ENCODE data around the gene RSPO4. TPM values are rescaled to one million over a fixed set of nuclear protein-coding genes. Genes with fewer than 3 reads are reported as not detected.

The RSPO4 gene
- total RNA-seq, 1 experiment from 2014 or later = 0.82 TPM

DNA sequence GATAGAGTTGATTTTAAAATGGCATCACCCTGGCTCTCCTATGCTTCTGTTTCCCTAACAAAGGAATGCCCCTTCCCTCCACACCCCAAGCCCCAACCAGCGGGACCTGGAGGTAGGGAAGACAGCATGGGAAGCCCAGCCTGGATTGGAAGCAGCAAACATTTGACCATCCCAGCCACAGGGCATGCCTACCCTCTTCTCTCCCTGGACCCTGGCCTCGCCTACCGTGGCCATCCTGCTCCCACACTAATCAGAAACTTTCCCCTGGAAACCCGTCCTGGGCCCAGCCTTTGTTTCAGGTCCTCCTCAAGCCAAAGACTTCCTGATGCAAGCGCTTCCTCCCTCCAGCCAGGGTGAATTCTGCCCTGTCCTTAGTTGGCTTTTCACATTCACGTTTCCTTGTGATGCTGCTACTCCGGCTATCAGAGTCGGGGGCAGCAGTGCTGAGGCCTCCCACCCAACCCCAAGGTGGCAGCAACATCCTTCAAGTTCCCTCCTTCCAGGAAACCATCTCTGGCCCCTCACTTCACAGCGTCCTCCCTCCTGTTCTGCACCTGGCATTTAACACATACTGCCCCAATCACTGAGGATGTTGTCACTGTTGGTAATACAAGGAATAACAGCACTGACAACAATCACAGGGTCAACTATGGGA, 67.8 kb downstream of the RSPO4 start:
- Histone ChIP-seq H3K27me3 (no peaks in the 10 kb centered on the region), H3K4me3 (no peak overlapping the region), H3K36me3 (no peaks in the 10 kb centered on the region), H3K9me3 (peaks cover 6% of the 10 kb centered on the region)
- no peak for DNase-seq

DNA sequence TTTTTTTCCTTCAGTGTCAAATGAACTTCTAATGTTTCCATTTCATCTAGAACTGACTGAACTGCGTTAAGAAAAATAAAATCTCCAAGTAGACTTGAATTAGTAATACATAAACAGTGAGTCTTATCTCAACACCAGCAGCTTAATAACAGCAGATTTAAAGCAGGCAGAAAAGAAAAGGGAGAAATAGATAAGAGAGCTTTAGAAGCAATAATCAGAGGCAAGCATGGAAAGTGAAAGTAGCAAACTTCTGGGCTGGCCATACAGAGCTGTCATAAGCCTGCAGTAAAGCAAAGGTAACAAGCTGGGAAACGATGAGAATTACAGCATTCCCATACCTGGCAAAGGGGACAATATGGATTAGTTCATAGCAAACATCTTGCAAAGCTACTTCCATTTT, 69.1 kb downstream of the RSPO4 start:
- peaks cover 6% of the 10 kb centered on the region for H3K9me3 ChIP-seq
- H3K36me3 ChIP-seq = no peaks in the 10 kb centered on the region
- no peaks in the 10 kb centered on the region for H3K27me3 ChIP-seq
- DNase-seq = no peak
- H3K4me3 ChIP-seq = no peak overlapping the region

DNA sequence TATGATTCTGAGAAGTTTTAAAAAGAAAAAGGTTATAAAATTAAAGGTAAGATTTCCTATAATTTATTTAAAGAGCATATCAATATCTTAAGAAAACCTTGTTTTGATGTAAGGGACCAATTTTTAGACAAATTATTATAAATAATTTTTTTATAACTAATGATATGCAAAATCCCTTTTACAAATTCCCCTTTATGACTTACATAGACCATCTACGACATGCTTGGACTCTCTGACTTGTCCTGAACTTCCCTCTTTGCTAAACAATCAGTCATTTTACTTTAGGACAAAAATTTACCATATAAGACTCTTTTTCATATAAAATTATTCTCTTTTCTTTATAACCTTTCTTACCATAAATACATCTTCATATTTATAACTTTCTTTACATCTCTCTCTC, 70.7 kb downstream of the RSPO4 start:
- no peak overlapping the region for H3K4me3 ChIP-seq
- no peaks in the 10 kb centered on the region for H3K36me3 ChIP-seq
- H3K27me3 ChIP-seq = no peaks in the 10 kb centered on the region
- DNase-seq = no peak
- H3K9me3 ChIP-seq = peaks cover 6% of the 10 kb centered on the region

DNA sequence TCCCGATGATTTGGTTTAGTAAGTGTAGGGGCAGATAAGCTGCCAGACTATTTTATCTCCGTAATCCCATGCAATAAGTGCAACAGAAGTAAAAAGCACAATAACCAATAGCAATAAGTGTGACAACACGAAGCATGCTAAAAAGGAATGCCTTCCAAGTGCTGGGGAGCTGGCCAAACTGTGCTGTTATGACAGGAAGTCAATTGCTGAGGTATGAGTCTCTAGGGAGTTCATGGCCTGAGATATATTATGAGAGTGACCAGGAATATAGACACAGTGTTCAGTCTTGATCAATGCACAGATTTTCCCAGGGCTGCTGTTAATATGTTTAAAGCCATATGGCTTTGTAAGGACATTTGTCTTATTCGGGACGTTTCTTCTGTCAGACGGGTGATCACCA, 75.4 kb downstream of the RSPO4 start:
- Histone ChIP-seq H3K4me3 (no peak overlapping the region), H3K9me3 (peaks cover 6% of the 10 kb centered on the region), H3K27me3 (no peaks in the 10 kb centered on the region), H3K36me3 (no peaks in the 10 kb centered on the region)
- no peak for DNase-seq

DNA sequence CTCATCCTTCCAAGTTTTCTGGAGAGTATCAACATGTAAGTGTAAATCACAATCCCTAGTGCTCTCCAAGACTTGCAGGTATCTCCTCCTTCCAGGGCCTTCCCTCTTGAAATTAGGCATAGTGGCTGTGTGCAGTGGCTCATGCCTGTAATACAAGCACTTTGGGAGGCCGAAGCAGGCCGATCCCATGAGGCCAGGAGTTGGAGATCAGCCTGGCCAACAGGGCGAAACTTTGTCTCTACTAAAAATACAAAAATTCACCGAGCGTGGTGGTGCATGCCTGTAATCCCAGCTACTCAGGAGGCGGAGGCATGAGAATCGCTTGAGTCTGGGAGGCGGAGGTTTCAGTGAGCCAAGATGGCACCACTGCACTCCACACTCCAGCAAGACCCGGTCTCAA, 76.6 kb downstream of the RSPO4 start:
- DNase-seq = no peak
- no peak overlapping the region for H3K4me3 ChIP-seq
- no peaks in the 10 kb centered on the region for H3K9me3 ChIP-seq
- no peaks in the 10 kb centered on the region for H3K36me3 ChIP-seq
- H3K27me3 ChIP-seq = no peaks in the 10 kb centered on the region

GRCh38 chr20:924639-925038, 77.5 kb downstream of the RSPO4 start:
- Histone ChIP-seq H3K4me3 (no peak overlapping the region), H3K36me3 (no peaks in the 10 kb centered on the region), H3K9me3 (no peaks in the 10 kb centered on the region), H3K27me3 (no peaks in the 10 kb centered on the region)
- DNase-seq = no peak

- H3K27me3 ChIP-seq = no peaks in the 10 kb centered on the region
- DNase-seq = no peak
- H3K9me3 ChIP-seq = no peaks in the 10 kb centered on the region
- no peak overlapping the region for H3K4me3 ChIP-seq
- no peaks in the 10 kb centered on the region for H3K36me3 ChIP-seq
Observed at GRCh38 chr20:922781-923180, 79.3 kb downstream of the RSPO4 start.

GRCh38 chr20:921068-921467, 81.0 kb downstream of the RSPO4 start:
- H3K4me3 ChIP-seq = no peak overlapping the region
- H3K27me3 ChIP-seq = no peaks in the 10 kb centered on the region
- H3K36me3 ChIP-seq = no peaks in the 10 kb centered on the region
- H3K9me3 ChIP-seq = no peaks in the 10 kb centered on the region
- no peak for DNase-seq

DNA sequence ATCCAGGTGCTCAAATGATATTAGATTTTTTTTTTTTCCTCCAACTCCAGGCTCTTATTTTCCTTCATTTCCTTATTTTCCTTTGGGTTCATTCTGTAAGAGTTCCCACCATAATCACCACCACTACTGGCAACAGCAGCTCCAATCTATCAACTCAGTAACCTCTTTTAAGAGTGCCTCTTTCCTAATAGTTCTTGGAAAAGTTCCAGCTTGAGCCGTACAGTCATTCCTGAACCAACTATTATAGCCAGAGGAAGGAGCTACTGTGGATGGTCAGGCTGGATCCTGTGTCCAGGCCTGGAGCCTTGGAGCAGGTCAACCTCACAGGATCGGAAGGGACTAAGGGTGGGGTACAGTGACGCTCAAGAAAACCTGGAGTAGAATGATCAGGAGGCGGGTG, 81.8 kb downstream of the RSPO4 start:
- Histone ChIP-seq H3K9me3 (no peaks in the 10 kb centered on the region), H3K36me3 (no peaks in the 10 kb centered on the region), H3K4me3 (no peak overlapping the region), H3K27me3 (no peaks in the 10 kb centered on the region)
- DNase-seq = no peak

DNA sequence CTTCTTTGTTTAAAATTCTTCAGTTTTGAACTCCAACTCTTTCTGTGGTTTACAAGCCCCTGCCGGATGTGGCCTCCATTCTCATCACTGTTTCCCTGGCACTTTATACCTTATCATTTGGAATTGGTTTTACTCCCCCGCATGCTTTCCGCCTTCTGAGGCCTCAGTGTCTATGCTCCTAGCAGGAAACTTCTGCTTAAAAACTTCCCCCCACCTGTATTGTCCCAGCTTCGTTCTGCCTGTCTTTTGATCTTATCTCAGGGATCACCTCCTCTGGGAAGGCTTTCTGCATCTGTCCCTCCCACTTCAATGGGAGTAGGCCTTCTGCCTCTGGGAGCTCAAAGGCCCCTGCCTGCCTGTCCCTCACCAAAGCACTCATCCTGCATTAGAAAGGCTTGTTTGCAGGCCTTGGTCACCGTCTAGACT, 82.6 kb downstream of the RSPO4 start:
- Histone ChIP-seq H3K27me3 (no peaks in the 10 kb centered on the region), H3K36me3 (no peaks in the 10 kb centered on the region), H3K9me3 (no peaks in the 10 kb centered on the region), H3K4me3 (no peak overlapping the region)
- DNase-seq = no peak

GRCh38 chr20:917416-917815, 84.7 kb downstream of the RSPO4 start:
- DNase-seq = no peak
- Histone ChIP-seq H3K9me3 (no peaks in the 10 kb centered on the region), H3K27me3 (no peaks in the 10 kb centered on the region), H3K36me3 (no peaks in the 10 kb centered on the region), H3K4me3 (no peak overlapping the region)

DNA sequence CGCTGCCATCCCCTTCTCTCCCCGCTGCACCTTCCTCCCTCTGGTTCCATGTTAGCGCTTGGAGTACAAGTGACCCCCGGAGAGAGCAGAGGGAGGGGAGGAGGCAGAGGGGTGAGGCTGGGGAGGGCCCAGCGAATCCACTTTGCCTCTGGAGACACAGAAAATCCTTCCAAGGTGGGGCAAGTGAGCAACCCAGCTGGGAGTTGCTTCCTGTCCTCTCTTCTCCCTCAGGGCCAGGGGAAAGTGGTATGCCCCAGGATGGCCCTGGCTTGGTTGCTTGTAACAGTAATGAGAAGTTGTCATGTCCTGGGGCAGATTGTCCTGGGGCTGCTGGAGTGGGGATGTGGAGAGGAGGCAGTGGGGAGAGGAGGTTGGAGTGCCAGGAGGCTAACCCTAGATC, 85.3 kb downstream of the RSPO4 start:
- Histone ChIP-seq H3K4me3 (no peak overlapping the region), H3K27me3 (no peaks in the 10 kb centered on the region), H3K36me3 (no peaks in the 10 kb centered on the region), H3K9me3 (no peaks in the 10 kb centered on the region)
- DNase-seq = no peak

- Histone ChIP-seq H3K9me3 (no peaks in the 10 kb centered on the region), H3K27me3 (no peaks in the 10 kb centered on the region), H3K4me3 (no peak within 1 kb of the TSS), H3K36me3 (no peaks in the 10 kb centered on the region)
- no peak for DNase-seq
Observed at GRCh38 chr20:916125-916799, 85.8 kb downstream of the RSPO4 start, which contains the start of gene ANGPT4. Gene ANGPT4 (minus strand): TSS chr20:916334. CDS start chr20:916214, 120 bp downstream.

DNA sequence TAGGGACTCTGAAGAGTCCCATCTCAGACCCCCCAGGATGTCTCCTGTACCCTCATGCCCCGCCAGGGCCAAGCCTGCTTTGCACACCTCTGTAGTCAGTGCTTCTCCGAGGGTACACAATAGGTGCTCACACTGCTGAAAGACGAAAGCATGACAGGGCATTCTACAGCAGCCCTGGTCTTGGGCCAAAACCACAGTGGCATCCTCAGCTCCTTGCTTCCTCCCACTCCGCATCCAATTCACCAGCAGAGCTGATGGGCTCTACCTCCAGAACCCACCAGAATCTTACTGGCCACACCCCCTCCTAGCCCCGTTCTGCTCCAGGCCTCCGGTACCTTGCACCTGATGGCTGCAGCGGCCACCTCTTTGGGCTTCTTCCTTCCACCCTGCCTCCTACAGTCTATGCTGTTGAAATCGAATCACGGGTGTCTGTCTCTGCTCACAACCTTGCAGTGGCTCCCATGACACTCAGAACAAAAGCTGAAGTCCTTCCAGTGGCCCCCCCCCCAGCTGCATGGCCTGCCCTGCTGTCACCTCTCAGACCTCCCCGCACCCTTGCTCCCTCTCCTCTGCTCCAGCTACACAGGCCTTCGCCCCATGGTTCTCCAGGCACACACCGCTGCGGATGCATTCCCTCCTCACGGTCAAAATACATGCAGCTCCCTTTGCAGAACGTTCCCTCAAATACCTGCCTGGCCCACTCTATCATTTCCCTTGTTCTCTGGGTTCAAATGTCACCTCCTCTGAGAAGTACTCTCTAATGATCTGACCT, 87.2 kb downstream of the RSPO4 start:
- Histone ChIP-seq H3K36me3 (no peaks in the 10 kb centered on the region), H3K9me3 (no peaks in the 10 kb centered on the region), H3K4me3 (no peak overlapping the region), H3K27me3 (no peaks in the 10 kb centered on the region)
- DNase-seq = no peak

DNA sequence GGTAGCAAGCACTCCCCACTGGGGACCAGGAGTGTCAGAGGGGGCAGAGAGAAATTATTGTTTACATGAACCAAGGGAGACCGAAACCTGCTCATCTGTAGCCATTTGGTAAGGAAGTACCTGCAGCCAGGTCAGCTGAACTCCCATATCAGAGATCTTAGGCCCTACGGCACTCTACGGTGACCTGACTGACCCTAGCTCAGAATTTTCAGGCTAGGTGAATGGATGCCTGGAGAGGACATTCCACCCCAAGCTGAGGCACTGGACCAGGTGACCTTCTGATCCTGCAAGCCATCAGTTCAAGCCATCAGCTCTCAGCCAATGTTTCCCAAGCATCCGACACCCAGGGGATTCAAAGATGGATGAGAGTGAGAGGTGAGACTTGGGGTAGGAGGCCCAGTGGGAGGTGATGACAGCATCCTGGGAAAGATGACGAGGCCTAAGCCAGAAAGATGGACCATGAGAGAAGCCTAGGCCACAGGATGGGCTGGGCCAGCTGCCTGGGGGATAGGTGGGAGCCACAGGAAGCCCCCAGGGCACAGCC, 88.7 kb downstream of the RSPO4 start:
- H3K4me3 ChIP-seq = no peak overlapping the region
- no peaks in the 10 kb centered on the region for H3K36me3 ChIP-seq

GRCh38 chr20:911882-912600, 90.1 kb downstream of the RSPO4 start:
- Histone ChIP-seq H3K9me3 (no peaks in the 10 kb centered on the region), H3K36me3 (no peaks in the 10 kb centered on the region), H3K27me3 (no peaks in the 10 kb centered on the region), H3K4me3 (no peak overlapping the region)
- no peak for DNase-seq

More for the DNA sequence above, 88.7 kb downstream of the RSPO4 start:
- H3K9me3 ChIP-seq = no peaks in the 10 kb centered on the region
- H3K27me3 ChIP-seq = no peaks in the 10 kb centered on the region
- DNase-seq = no peak

Measured in MG63 (cell line).